MCF 10A (cell line): ENCODE measurements around the gene PRM2. TPM values are rescaled to one million over a fixed set of nuclear protein-coding genes. Genes with fewer than 3 reads are reported as not detected.

Experiments
- BruUV-seq: library from RNA; stranded (reverse); fragments of 400-500 nt; replicated peaks from 2 replicates; lab custom pipeline; 2021; lab: Mats Ljungman, UMichigan
- CTCF ChIA-PET: fragments of 300-600 bp; sonication (Branson Sonifier 250); formaldehyde crosslinking; extraction: SDS; loops from one replicate; lab custom pipeline; 2021; ENCODE audit warnings: antibody characterized with exemption, inconsistent platforms; lab: Yijun Ruan, JAX
- POLR2A ChIA-PET: fragments of 300-600, 350-650 bp; sonication (Branson Sonifier 250); formaldehyde crosslinking; extraction: SDS; loops from one replicate; lab custom pipeline; 2020; ENCODE audit warnings: antibody characterized with exemption, inconsistent platforms; lab: Yijun Ruan, JAX
- DNase-seq: peaks from one replicate; pipeline ENCODE4 v3.0.0-alpha.2; 2018; ENCODE audit not compliant: unreplicated experiment
- H3K27ac Mint-ChIP-seq: one replicate; pipeline ENCODE4 v1.8.0; 2022; ENCODE audit warnings: mild to moderate bottlenecking, low read depth, mixed read lengths; ENCODE audit not compliant: unreplicated experiment
- H3K27me3 Mint-ChIP-seq: one replicate; pipeline ENCODE4 v1.8.0; 2022; ENCODE audit warnings: mixed read lengths; ENCODE audit not compliant: insufficient read depth, unreplicated experiment
- H3K36me3 Mint-ChIP-seq: one replicate; pipeline ENCODE4 v1.8.0; 2022; ENCODE audit warnings: mild to moderate bottlenecking, moderate library complexity, mixed read lengths; ENCODE audit not compliant: insufficient read depth, unreplicated experiment
- H3K4me1 Mint-ChIP-seq: one replicate; pipeline ENCODE4 v1.8.0; 2022; ENCODE audit warnings: mixed read lengths; ENCODE audit not compliant: insufficient read depth, unreplicated experiment
- H3K4me3 Mint-ChIP-seq: one replicate; pipeline ENCODE4 v1.8.0; 2022; ENCODE audit warnings: mild to moderate bottlenecking, moderate library complexity, mixed read lengths; ENCODE audit not compliant: unreplicated experiment
- H3K9me3 Mint-ChIP-seq: one replicate; pipeline ENCODE4 v1.8.0; 2022; ENCODE audit warnings: mixed read lengths; ENCODE audit not compliant: unreplicated experiment
- CTCF ChIP-seq: fragments of 200-600 bp; IDR thresholded peaks from one replicate; pipeline ENCODE4 v1.8.0; 2022; ENCODE audit warnings: antibody characterized with exemption, mild to moderate bottlenecking; ENCODE audit not compliant: unreplicated experiment
- intact Hi-C: fragments of 100-400 bp; cut with micrococcal nuclease; formaldehyde crosslinking; loops from 2 replicates; pipeline ENCODE4 v1.14.1; 2022
- total RNA-seq: library from RNA; stranded (reverse); gene quantifications from 2 replicates; pipeline ENCODE4 v1.2.3, GENCODE V29; 2022

The PRM2 gene
- total RNA-seq, 1 experiment from 2014 or later, result not detected

DNA sequence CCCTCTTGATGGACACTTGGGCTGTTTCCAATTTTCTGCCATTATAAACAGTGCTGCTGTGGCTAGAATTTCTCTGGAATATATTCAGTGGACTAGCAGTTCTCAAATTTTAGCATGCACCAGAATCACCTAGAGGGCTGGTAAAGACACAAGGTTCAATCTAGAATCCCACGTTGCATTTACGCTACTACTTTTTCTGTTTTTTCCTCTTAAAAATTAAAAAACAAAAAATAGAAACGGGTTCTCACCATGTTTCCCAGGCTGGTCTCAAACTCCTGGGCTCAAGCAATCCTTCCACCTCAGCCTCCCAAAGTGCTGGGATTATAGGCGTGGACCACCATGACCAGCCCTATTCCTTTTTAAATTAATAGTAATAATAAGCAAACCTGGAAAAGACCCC lies 19.4 kb upstream of the PRM2 start:
- intact Hi-C loops, result no loop called here
- no peaks in the 10 kb centered on the region for H3K4me1 Mint-ChIP-seq
- TF ChIP-seq CTCF, result no peak
- BruUV-seq, result no TSS peak
- no peaks in the 10 kb centered on the region for H3K9me3 Mint-ChIP-seq
- no peak overlapping the region for H3K27ac Mint-ChIP-seq
- ChIA-PET POLR2A (no interaction called here), CTCF (no interaction called here)
- no peaks in the 10 kb centered on the region for H3K36me3 Mint-ChIP-seq
- H3K4me3 Mint-ChIP-seq, result no peak overlapping the region
- peaks cover 26% of the 10 kb centered on the region for H3K27me3 Mint-ChIP-seq
- no peak for DNase-seq

- BruUV-seq, result no TSS peak
- peaks cover 52% of the 10 kb centered on the region for H3K27me3 Mint-ChIP-seq
- H3K4me1 Mint-ChIP-seq, result no peaks in the 10 kb centered on the region
- no peak for DNase-seq
- ChIA-PET POLR2A (no interaction called here), CTCF (interaction anchor here (0.7 kb wide), 3 partner anchors 12 to 237 kb away, joined by 3 to 6 read pairs (median 3); no protein-coding TSS in a partner anchor)
- H3K36me3 Mint-ChIP-seq, result no peaks in the 10 kb centered on the region
- no peak overlapping the region for H3K27ac Mint-ChIP-seq
- H3K9me3 Mint-ChIP-seq, result no peaks in the 10 kb centered on the region
- no peak for TF ChIP-seq CTCF
- intact Hi-C loops, result no loop called here
- no peak overlapping the region for H3K4me3 Mint-ChIP-seq
Measured at GRCh38 chr16:11292076-11292748, 15.9 kb upstream of the PRM2 start.

DNA sequence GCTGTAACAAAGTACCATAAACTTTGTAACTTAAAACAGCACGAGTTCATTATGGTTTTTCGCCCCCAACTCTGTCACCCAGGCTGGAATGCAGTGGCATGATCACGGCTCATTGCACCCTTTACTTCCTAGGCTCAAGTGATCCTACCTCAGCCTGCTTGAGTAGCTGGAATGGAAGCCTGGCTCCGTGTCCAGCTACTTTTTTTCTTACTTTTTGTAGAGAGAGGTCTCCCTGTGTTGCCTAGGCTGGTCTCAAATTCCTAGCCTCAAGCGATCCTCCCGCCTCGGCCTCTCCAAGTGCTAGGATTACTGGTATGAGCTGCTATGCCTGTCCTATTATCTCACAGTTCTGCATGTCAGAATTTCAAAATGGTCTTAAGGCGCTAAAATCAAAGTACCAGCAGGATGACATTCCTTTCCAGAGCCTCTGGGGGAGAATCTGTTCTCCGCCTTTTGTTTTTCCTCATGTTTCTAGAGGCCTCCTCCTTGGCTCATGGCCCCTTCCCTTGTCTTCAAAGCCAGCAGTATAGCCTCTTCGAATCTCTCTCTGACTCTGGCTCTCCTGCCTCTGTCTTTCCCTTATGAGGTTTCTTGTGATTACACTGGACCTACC lies 14.9 kb upstream of the PRM2 start:
- CTCF ChIA-PET, result interaction anchor here (0.6 to 0.7 kb wide), 2 partner anchors 24 to 34 kb away, joined by 3 read pairs; no protein-coding TSS in a partner anchor
- BruUV-seq, result no TSS peak

More for the DNA sequence above, 14.9 kb upstream of the PRM2 start:
- Mint-ChIP-seq H3K27me3 (peaks cover 54% of the 10 kb centered on the region), H3K9me3 (no peaks in the 10 kb centered on the region), H3K27ac (no peak overlapping the region), H3K36me3 (no peaks in the 10 kb centered on the region), H3K4me1 (no peaks in the 10 kb centered on the region), H3K4me3 (no peak overlapping the region)
- DNase-seq, result no peak
- POLR2A ChIA-PET, result no interaction called here
- no peak for TF ChIP-seq CTCF
- intact Hi-C loops, result no loop called here
